GM23248 (cell line): ENCODE measurements around the gene SNCG. TPM values are rescaled to one million over a fixed set of nuclear protein-coding genes. Genes with fewer than 3 reads are reported as not detected.

Experiments
- DNase-seq: peaks from one replicate; pipeline ENCODE4 v3.0.0-alpha.2; 2015
- H2AFZ ChIP-seq: fragments of 200-600 bp; sonication (generic); 2 replicates; pipeline ENCODE4 v1.6.1; 2016; ENCODE audit warnings: antibody characterized with exemption
- H3F3A ChIP-seq: fragments of 200-600 bp; sonication (generic); 2 replicates; pipeline ENCODE4 v1.6.1; 2016; ENCODE audit warnings: mild to moderate bottlenecking, antibody characterized with exemption, mixed run types; ENCODE audit not compliant: insufficient read depth
- H3K27ac ChIP-seq: fragments of 200-600 bp; sonication (generic); 2 replicates; pipeline ENCODE4 v1.5.1; 2016; ENCODE audit warnings: mild to moderate bottlenecking
- H3K27me3 ChIP-seq: fragments of 200-600 bp; sonication (generic); replicated peaks from 2 replicates; pipeline ENCODE4 v1.6.1; 2016; ENCODE audit warnings: mild to moderate bottlenecking; ENCODE audit not compliant: insufficient read depth
- H3K36me3 ChIP-seq: fragments of 200-600 bp; sonication (generic); 2 replicates; pipeline ENCODE4 v1.6.1; 2016; ENCODE audit warnings: low read depth, mild to moderate bottlenecking
- H3K4me1 ChIP-seq: fragments of 200-600 bp; sonication (generic); 2 replicates; pipeline ENCODE4 v1.6.1; 2016; ENCODE audit warnings: mild to moderate bottlenecking; ENCODE audit not compliant: insufficient read depth
- H3K4me2 ChIP-seq: fragments of 200-600 bp; sonication (generic); one replicate; pipeline ENCODE4 v1.6.1; 2016; ENCODE audit warnings: mild to moderate bottlenecking; ENCODE audit not compliant: unreplicated experiment
- H3K4me3 ChIP-seq: fragments of 200-600 bp; sonication (generic); 2 replicates; pipeline ENCODE4 v1.5.1; 2016; ENCODE audit warnings: mild to moderate bottlenecking
- H3K79me2 ChIP-seq: fragments of 200-600 bp; sonication (generic); 2 replicates; pipeline ENCODE4 v1.6.1; 2016; ENCODE audit warnings: mild to moderate bottlenecking; ENCODE audit not compliant: insufficient read depth
- H3K9ac ChIP-seq: fragments of 200-600 bp; sonication (generic); 2 replicates; pipeline ENCODE4 v1.6.1; 2016; ENCODE audit warnings: mild to moderate bottlenecking
- H3K9me2 ChIP-seq: fragments of 200-600 bp; sonication (generic); 2 replicates; pipeline ENCODE4 v1.6.1; 2016; ENCODE audit warnings: mixed run types, mild to moderate bottlenecking, moderate library complexity; ENCODE audit not compliant: insufficient read depth
- H3K9me3 ChIP-seq: fragments of 200-600 bp; sonication (generic); one replicate; pipeline ENCODE4 v1.6.1; 2017; ENCODE audit warnings: low read depth
- H4K20me1 ChIP-seq: fragments of 200-600 bp; sonication (generic); 2 replicates; pipeline ENCODE4 v1.6.0; 2016; ENCODE audit not compliant: insufficient read depth
- EZH2 ChIP-seq: fragments of 200-600 bp; sonication (generic); IDR thresholded peaks from 2 replicates; pipeline ENCODE4 v1.6.1; 2018; ENCODE audit warnings: antibody characterized with exemption, mild to moderate bottlenecking; ENCODE audit not compliant: insufficient read depth, poor library complexity, severe bottlenecking
- EZH2phosphoT487 ChIP-seq: fragments of 200-600 bp; sonication (generic); IDR thresholded peaks from 2 replicates; pipeline ENCODE4 v1.6.1; 2018; ENCODE audit warnings: antibody characterized with exemption, moderate library complexity, mild to moderate bottlenecking, low read depth; ENCODE audit not compliant: insufficient read depth
- WGBS, 2 experiments: methylation state at CpG; one replicate each; pipeline ENCODE4 v1.1.6; 2015 to 2017; ENCODE audit warnings: low lambda C conversion rate in 2 of 2, low coverage in 1 of 2; ENCODE audit errors: missing lambda C conversion rate in 2 of 2; 5-methylcytosine and 5-hydroxymethylcytosine counted together
- in situ Hi-C: fragments of 300-500 bp; cut with MboI; formaldehyde crosslinking; loops from 2 replicates; pipeline ENCODE4 v1.15.0; 2020
- polyA plus RNA-seq: library from polyadenylated mRNA; unstranded; fragments of >200 nt; fragmentation: Nextera tagmentation; extraction: Ambion mirVana; gene quantifications from 2 replicates; pipeline ENCODE4 v1.2.1, GENCODE V29; 2016
- total RNA-seq: library from RNA; depleted of rRNA; stranded (reverse); fragments of >200 nt; shearing (Covaris generic); gene quantifications from 2 replicates; pipeline ENCODE4 v1.2.3, GENCODE V29; 2014

Gene SNCG
- total and polyA plus RNA-seq, 2 experiments from 2014 or later: 1.2 to 3.1 TPM

DNA sequence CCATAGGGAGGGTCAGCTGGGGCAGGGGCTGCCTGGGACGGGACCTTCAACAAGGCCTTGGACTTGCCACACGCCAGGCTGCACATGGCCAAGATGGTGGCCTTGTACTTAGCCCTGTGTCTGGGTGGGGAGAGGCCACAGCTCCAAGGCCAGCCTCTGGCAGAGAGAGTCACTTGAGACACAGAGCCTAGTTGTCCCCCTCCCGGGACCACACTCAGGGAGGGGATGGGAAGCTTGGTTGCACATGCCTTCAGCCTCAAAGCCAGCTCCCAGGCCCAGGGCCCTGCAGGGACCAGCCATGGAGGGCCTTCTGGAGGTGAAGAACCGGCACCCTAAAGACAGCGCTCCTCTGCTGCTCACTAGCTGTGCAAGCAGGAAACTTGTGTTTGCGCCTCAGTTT, 17.7 kb upstream of the SNCG start:
- H3K79me2 ChIP-seq: no peaks in the 10 kb centered on the region
- no peak overlapping the region for H2AFZ ChIP-seq
- no peak for DNase-seq
- peaks cover 9% of the 10 kb centered on the region; the same call in 1 of the 2 replicates for H3K4me1 ChIP-seq
- H3K9me2 ChIP-seq: no peaks in the 10 kb centered on the region
- H3F3A ChIP-seq: peaks cover 30% of the 10 kb centered on the region; the same call in 1 of the 2 replicates
- H3K9me3 ChIP-seq: no peaks in the 10 kb centered on the region
- WGBS, 2 experiments: 86 to 88% methylated on average over 6 of the region's 6 CpGs
- in situ Hi-C loops: no loop called here
- H3K9ac ChIP-seq: no peak overlapping the region
- no peak overlapping the region for H3K4me2 ChIP-seq
- no peaks in the 10 kb centered on the region for H3K36me3 ChIP-seq
- H4K20me1 ChIP-seq: no peaks in the 10 kb centered on the region
- TF ChIP-seq EZH2phosphoT487 (no peak), EZH2 (no peak)
- no peak overlapping the region for H3K27ac ChIP-seq
- H3K27me3 ChIP-seq: no peaks in the 10 kb centered on the region
- no peak overlapping the region for H3K4me3 ChIP-seq

DNA sequence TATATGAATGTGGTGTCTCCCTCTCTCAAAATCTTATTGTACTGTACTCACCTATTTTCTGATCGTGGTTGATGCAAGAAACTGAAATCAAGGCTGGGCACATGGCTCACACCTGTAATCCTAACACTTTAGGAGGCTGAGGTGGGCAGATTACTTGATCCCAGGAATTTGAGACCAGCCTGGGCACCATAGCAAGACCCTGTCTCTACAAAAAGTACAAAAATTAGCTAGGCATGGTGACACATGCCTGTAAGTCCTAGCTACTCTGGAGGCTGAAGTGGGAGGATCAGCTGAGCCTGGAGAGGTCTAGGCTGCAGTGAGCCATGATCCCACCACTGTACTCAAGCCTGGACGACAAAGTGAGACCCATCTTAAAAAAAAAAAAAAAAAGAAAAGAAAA, 17.0 kb upstream of the SNCG start:
- H3K27me3 ChIP-seq: no peaks in the 10 kb centered on the region
- no peaks in the 10 kb centered on the region for H3K79me2 ChIP-seq
- H3K9ac ChIP-seq: no peak overlapping the region
- no peak overlapping the region for H3K4me3 ChIP-seq
- peaks cover 23% of the 10 kb centered on the region; the same call in 1 of the 2 replicates for H3F3A ChIP-seq
- H3K9me3 ChIP-seq: no peaks in the 10 kb centered on the region
- WGBS, 2 experiments: 57 to 59% methylated on average over 2 of the region's 2 CpGs
- no peak for DNase-seq
- H3K36me3 ChIP-seq: no peaks in the 10 kb centered on the region
- H3K4me1 ChIP-seq: peaks cover 9% of the 10 kb centered on the region; the same call in 1 of the 2 replicates
- no peak overlapping the region for H3K4me2 ChIP-seq
- in situ Hi-C loops: no loop called here
- TF ChIP-seq EZH2phosphoT487 (no peak), EZH2 (no peak)
- no peak overlapping the region for H2AFZ ChIP-seq
- no peak overlapping the region for H3K27ac ChIP-seq
- no peaks in the 10 kb centered on the region for H4K20me1 ChIP-seq
- H3K9me2 ChIP-seq: no peaks in the 10 kb centered on the region

DNA sequence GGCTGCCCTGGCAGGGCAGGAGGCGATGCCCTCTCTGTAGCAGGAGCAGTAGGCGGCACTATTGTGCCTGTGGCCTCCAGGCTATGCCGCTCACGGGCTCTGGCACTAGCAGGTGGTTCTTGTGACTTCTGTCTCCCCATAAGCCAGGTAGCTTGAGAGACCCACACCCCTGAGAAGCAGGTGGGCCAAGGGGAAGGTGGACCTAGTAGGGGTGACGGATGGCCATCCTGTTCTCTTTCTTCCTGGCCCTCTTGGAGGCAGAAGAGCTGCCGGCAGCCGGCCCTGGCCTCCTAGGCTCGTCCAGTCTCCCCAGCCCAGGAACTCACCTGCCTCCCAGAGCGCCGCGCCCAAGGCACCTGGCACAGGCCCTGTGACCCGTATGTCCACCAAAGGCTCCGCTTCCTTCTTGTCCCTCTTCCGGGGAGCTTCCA, 16.4 kb upstream of the SNCG start:
- H4K20me1 ChIP-seq: no peaks in the 10 kb centered on the region
- WGBS, 2 experiments: 87 to 92% methylated on average over 11 to 14 of the region's 14 CpGs
- H3K9me3 ChIP-seq: no peaks in the 10 kb centered on the region
- DNase-seq: no peak
- peaks cover 6% of the 10 kb centered on the region; the same call in 1 of the 2 replicates for H3K4me1 ChIP-seq
- H3F3A ChIP-seq: peaks cover 17% of the 10 kb centered on the region; the same call in 1 of the 2 replicates
- in situ Hi-C loops: no loop called here
- no peak overlapping the region for H3K4me3 ChIP-seq
- H3K9me2 ChIP-seq: no peaks in the 10 kb centered on the region
- H2AFZ ChIP-seq: no peak overlapping the region
- no peak overlapping the region for H3K9ac ChIP-seq
- H3K4me2 ChIP-seq: no peak overlapping the region
- H3K79me2 ChIP-seq: no peaks in the 10 kb centered on the region
- no peaks in the 10 kb centered on the region for H3K36me3 ChIP-seq
- TF ChIP-seq EZH2phosphoT487 (no peak), EZH2 (no peak)
- no peaks in the 10 kb centered on the region for H3K27me3 ChIP-seq
- no peak overlapping the region for H3K27ac ChIP-seq

DNA sequence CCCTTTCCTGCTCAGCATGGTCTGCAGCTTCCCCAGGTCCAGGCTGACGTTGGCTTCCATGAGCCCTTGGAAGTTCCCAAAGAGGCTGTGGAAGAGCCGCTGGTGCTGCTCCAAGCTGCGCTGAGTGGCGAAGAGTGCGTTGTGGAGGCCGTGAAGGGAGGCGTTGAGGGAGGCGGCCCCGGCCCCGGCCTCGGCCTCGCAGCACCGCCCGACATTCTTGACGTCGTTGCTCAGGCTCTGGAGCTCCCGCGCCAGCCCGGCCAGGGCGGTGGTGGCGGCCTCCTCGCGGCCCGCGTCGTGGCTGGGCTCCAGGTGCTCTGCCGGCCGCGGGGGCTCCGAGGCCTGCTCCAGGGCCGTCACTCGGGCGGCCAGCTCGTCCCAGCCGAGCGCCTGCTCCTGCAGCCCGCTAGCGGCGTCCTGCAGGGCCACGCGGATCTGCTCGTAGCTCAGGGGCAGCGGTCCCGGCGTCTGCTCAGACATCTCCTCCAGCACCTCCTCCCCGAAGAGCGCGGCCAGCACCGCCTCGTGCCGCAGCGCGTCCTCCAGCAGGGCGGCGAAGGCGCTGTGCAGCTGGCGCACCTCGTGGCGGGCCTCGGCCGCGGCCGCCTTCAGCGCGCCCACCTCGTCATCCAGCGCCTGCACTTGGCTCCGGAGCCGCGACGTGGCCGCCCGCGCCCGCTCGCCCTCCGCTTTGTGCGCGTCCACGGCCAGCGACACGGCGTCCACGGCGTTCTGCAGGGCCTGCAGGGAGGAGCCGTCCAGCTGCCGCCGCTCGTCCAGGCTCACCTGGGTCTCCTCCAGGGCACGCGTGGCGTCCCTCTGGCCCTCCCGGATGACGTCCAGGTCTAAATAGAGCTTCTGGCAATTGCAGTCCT, 15.7 kb upstream of the SNCG start:
- in situ Hi-C loops: no loop called here
- H4K20me1 ChIP-seq: no peaks in the 10 kb centered on the region
- no peaks in the 10 kb centered on the region for H3K27me3 ChIP-seq
- H3K9me3 ChIP-seq: no peaks in the 10 kb centered on the region
- H3K4me1 ChIP-seq: peaks cover under 1% of the 10 kb centered on the region; the same call in 1 of the 2 replicates
- no peak overlapping the region for H3K4me2 ChIP-seq
- WGBS, 2 experiments: 84 to 88% methylated on average over 59 to 92 of the region's 94 CpGs
- H3K79me2 ChIP-seq: no peaks in the 10 kb centered on the region
- H3K9ac ChIP-seq: no peak overlapping the region
- no peaks in the 10 kb centered on the region for H3K36me3 ChIP-seq
- no peak overlapping the region for H2AFZ ChIP-seq
- TF ChIP-seq EZH2 (no peak), EZH2phosphoT487 (no peak)
- no peak overlapping the region for H3K4me3 ChIP-seq
- DNase-seq: no peak
- H3F3A ChIP-seq: 0 out of 2 replicates have a peak, but pooled peaks cover 12% of the 10 kb centered on the region
- H3K27ac ChIP-seq: no peak overlapping the region
- no peaks in the 10 kb centered on the region for H3K9me2 ChIP-seq
